Lung (tissue), 10 donors: ENCODE results near the gene MMEL1. TPM values are rescaled to one million over a fixed set of nuclear protein-coding genes. Genes with fewer than 3 reads are reported as not detected.
"Not testable (repeated sequence)": the region's sequence is repeated elsewhere in the genome, so short reads cannot be mapped to it uniquely, and the experiment has no call there.

Experiments
- ATAC-seq: fragments of 200-7000 bp; cut with Tn5 transposase; one replicate; pipeline ENCODE4 v1.9.1; 2020; ENCODE audit warnings: moderate number of reproducible peaks; ENCODE audit not compliant: insufficient read depth, low FRiP score
- DNase-seq, 3 donors: peaks; one replicate each; pipeline ENCODE4 v3.0.0-alpha.2; 2013 to 2017
- H3K27ac ChIP-seq, 2 donors: one replicate each; pipeline ENCODE4 v1.5.1; 2013; ENCODE audit warnings: mild to moderate bottlenecking in 2 of 2, moderate library complexity in 2 of 2, control low read depth in 1 of 2, inconsistent platforms in 1 of 2, low read depth in 1 of 2, low read length in 1 of 2
- H3K27me3 ChIP-seq, 3 donors: one replicate each; pipeline ENCODE4 v1.5.1; 2013; ENCODE audit warnings: low read length in 2 of 3; ENCODE audit not compliant: control insufficient read depth in 3 of 3, insufficient read depth in 3 of 3
- H3K36me3 ChIP-seq, 4 donors: one replicate each; pipeline ENCODE4 v1.5.1; 2013; ENCODE audit warnings: low read length in 4 of 4, mild to moderate bottlenecking in 1 of 4, moderate library complexity in 1 of 4; ENCODE audit not compliant: control insufficient read depth in 4 of 4, insufficient read depth in 4 of 4
- H3K4me1 ChIP-seq, 5 donors: one replicate each; pipeline ENCODE4 v1.5.1; 2013; ENCODE audit warnings: low read length in 5 of 5, mild to moderate bottlenecking in 2 of 5, moderate library complexity in 1 of 5; ENCODE audit not compliant: control insufficient read depth in 5 of 5, insufficient read depth in 5 of 5
- H3K4me3 ChIP-seq: one replicate; pipeline ENCODE4 v1.5.1; 2013; ENCODE audit warnings: mild to moderate bottlenecking, control low read depth, moderate library complexity
- H3K9ac ChIP-seq, 2 donors: one replicate each; pipeline ENCODE4 v1.5.1; 2013; ENCODE audit warnings: low read length in 2 of 2, control low read depth in 1 of 2; ENCODE audit not compliant: insufficient read depth in 1 of 2
- H3K9me3 ChIP-seq, 4 donors: one replicate each; pipeline ENCODE4 v1.5.1; 2013; ENCODE audit warnings: low read length in 3 of 4, mild to moderate bottlenecking in 1 of 4, moderate library complexity in 1 of 4; ENCODE audit not compliant: control insufficient read depth in 4 of 4, insufficient read depth in 3 of 4
- WGBS, 2 donors: extraction: QIAGEN DNeasy Blood & Tissue Kit; methylation state at CpG; one replicate each; pipeline ENCODE4 v1.1.7; 2013; 5-methylcytosine and 5-hydroxymethylcytosine counted together
- polyA plus RNA-seq, 2 donors: library from polyadenylated mRNA; stranded (reverse); fragments of 200-250 nt; gene quantifications; one replicate each; pipeline ENCODE4 v1.2.1, GENCODE V29; 2013
- total RNA-seq, 2 donors: library from RNA; depleted of rRNA in 1 of 2; stranded (reverse); fragments of >200 nt in 1 of 2; gene quantifications; one replicate each; pipeline ENCODE4 v1.2.1, GENCODE V29; 2014 to 2021
- donor health status: Bipolar disorder and iron deficiency.
- donor health status: healthy.
- donor health status: DM: yes; HTN: yes; CAD: no.

Gene MMEL1
- total and polyA plus RNA-seq, 4 donors: 4.0 to 8.4 (median 6.0) TPM

- ATAC-seq, DNase-seq, H3K27ac ChIP-seq, H3K4me1 ChIP-seq, H3K27me3 ChIP-seq, H3K36me3 ChIP-seq, H3K4me3 ChIP-seq, H3K9ac ChIP-seq: not testable (repeated sequence)
- peaks cover 0 to 13% (median 0%) of the 10 kb centered on the region in 4 donors for H3K9me3 ChIP-seq
- 42 to 47% methylated on average over 16 of the region's 16 CpGs for WGBS, 2 donors
Observed at GRCh38 chr1:2655598-2656434, 23.0 kb upstream of the MMEL1 start.

GRCh38 chr1:2654443-2654948, 21.7 kb upstream of the MMEL1 start:
- not testable (repeated sequence) for ATAC-seq, H3K27ac ChIP-seq, H3K36me3 ChIP-seq, H3K4me3 ChIP-seq, H3K27me3 ChIP-seq, H3K4me1 ChIP-seq, DNase-seq, H3K9ac ChIP-seq
- 41 to 46% methylated on average over 14 of the region's 14 CpGs for WGBS, 2 donors
- peaks cover 0 to 13% (median 2%) of the 10 kb centered on the region in 4 donors for H3K9me3 ChIP-seq

GRCh38 chr1:2653741-2654442, 21.1 kb upstream of the MMEL1 start:
- 41 to 47% methylated on average over 14 of the region's 14 CpGs for WGBS, 2 donors
- not testable (repeated sequence) for DNase-seq, ATAC-seq, H3K36me3 ChIP-seq, H3K4me3 ChIP-seq, H3K27ac ChIP-seq, H3K9ac ChIP-seq, H3K4me1 ChIP-seq, H3K27me3 ChIP-seq
- H3K9me3 ChIP-seq: peaks cover 0 to 14% (median 5%) of the 10 kb centered on the region in 4 donors

GRCh38 chr1:2652926-2653571, 20.2 kb upstream of the MMEL1 start:
- not testable (repeated sequence) for DNase-seq, ATAC-seq, H3K4me3 ChIP-seq

DNA sequence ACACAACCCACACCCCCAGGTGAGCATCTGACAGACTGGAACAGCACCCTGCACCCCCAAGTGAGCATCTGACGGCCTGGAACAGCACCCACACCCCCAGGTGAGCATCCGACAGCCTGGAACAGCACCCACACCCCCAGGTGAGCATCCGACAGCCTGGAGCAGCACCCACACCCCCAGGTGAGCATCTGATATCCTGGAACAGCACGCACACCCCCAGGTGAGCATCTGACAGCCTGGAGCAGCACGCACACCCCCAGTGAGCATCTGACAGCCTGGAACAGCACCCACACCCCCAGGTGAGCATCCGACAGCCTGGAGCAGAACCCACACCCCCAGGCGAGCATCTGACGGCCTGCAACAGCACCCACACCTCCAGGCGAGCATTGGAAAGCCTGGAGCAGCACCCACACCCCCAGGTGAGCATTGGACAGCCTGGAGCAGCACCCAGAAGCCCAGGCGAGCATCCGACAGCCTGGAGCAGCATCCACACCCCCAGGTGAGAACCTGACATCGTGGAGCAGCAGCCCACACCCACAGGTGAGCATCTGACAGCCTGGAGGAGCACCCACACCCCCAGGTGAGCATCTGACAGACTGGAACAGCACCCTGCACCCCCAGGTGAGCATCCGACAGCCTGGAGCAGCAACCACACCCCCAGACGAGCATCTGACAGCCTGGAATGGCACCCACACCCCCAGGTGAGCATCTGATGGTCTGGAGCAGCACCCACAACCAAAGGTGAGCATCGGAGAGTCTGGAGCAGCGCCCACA, 19.5 kb upstream of the MMEL1 start:
- DNase-seq, H3K4me3 ChIP-seq: not testable (repeated sequence)
- 36 to 43% methylated on average over 16 of the region's 16 CpGs for WGBS, 2 donors

More at GRCh38 chr1:2652926-2653571, 20.2 kb upstream of the MMEL1 start:
- H3K36me3 ChIP-seq, H3K9ac ChIP-seq, H3K27ac ChIP-seq, H3K4me1 ChIP-seq, H3K27me3 ChIP-seq: not testable (repeated sequence)
- H3K9me3 ChIP-seq: peaks cover 0 to 18% (median 7%) of the 10 kb centered on the region in 4 donors
- WGBS, 2 donors: 31 to 37% methylated on average over 12 of the region's 12 CpGs

More for the DNA sequence above, 19.5 kb upstream of the MMEL1 start:
- not testable (repeated sequence) for H3K4me1 ChIP-seq, H3K36me3 ChIP-seq, H3K27me3 ChIP-seq, H3K27ac ChIP-seq, ATAC-seq, H3K9ac ChIP-seq
- H3K9me3 ChIP-seq: peaks cover 0 to 18% (median 8%) of the 10 kb centered on the region in 4 donors
